GM18505 (cell line): ENCODE measurements around the gene TNNT3.

Experiments
- ATAC-seq: cut with Tn5 transposase; IDR thresholded peaks from one replicate; pipeline ENCODE4 v1.9.1; 2021; ENCODE audit not compliant: unreplicated experiment
- POLR2A ChIP-seq: IDR thresholded peaks from 4 replicates; pipeline ENCODE4 v1.6.1; 2011; ENCODE audit warnings: borderline replicate concordance; ENCODE audit not compliant: insufficient read depth, insufficient read length; ENCODE audit errors: extremely low read depth

TNNT3 gene

GRCh38 chr11:1887451-1888346 lies 31.8 kb upstream of the TNNT3 start:
- no peak for TF ChIP-seq POLR2A
- ATAC-seq: no peak

- no peak for ATAC-seq
These were observed 31.2 kb upstream of the TNNT3 start for GRCh38 chr11:1888347-1888753.

GRCh38 chr11:1888811-1889210 lies 30.7 kb upstream of the TNNT3 start:
- no peak for TF ChIP-seq POLR2A
- ATAC-seq: no peak

More at GRCh38 chr11:1888347-1888753, 31.2 kb upstream of the TNNT3 start:
- no peak for TF ChIP-seq POLR2A

- ATAC-seq: no peak
These were observed 30.1 kb upstream of the TNNT3 start for GRCh38 chr11:1889224-1889930.

GRCh38 chr11:1889941-1890855 lies 29.3 kb upstream of the TNNT3 start:
- TF ChIP-seq POLR2A: no peak
- ATAC-seq: no peak

More at GRCh38 chr11:1889224-1889930, 30.1 kb upstream of the TNNT3 start:
- no peak for TF ChIP-seq POLR2A

- ATAC-seq: no peak
- peak; percentile 3 for TF ChIP-seq POLR2A
These were observed 28.4 kb upstream of the TNNT3 start for GRCh38 chr11:1890856-1891830.

- no peak for ATAC-seq
- no peak for TF ChIP-seq POLR2A
These were observed 27.7 kb upstream of the TNNT3 start, which contains the start of gene PRR33 for GRCh38 chr11:1891831-1892115. TSS of gene PRR33 (minus strand) at chr11:1891895. CDS start at chr11:1890584, 1,311 bp downstream.

GRCh38 chr11:1892116-1892515 lies 27.4 kb upstream of the TNNT3 start:
- peak; percentile 9 for TF ChIP-seq POLR2A
- no peak for ATAC-seq

- no peak for TF ChIP-seq POLR2A
- no peak for ATAC-seq
These were observed 26.9 kb upstream of the TNNT3 start for GRCh38 chr11:1892558-1892957.

- no peak for TF ChIP-seq POLR2A
- ATAC-seq: no peak
These were observed 25.7 kb upstream of the TNNT3 start for GRCh38 chr11:1893581-1894359.

GRCh38 chr11:1894759-1895158 lies 24.7 kb upstream of the TNNT3 start:
- no peak for ATAC-seq
- TF ChIP-seq POLR2A: no peak
